K562 (cell line): ENCODE results near the gene ZNF275. TPM values are rescaled to one million over a fixed set of nuclear protein-coding genes. Genes with fewer than 3 reads are reported as not detected.

Source experiments
- ATAC-seq: fragments of 200-7000 bp; cut with Tn5 transposase; 3 replicates; pipeline ENCODE4 v1.9.1; 2020; ENCODE audit warnings: moderate library complexity
- BruUV-seq: library from RNA; stranded (reverse); fragments of 400-500 nt; replicated peaks from 2 replicates; lab custom pipeline; 2021; lab: Mats Ljungman, UMichigan
- CTCF ChIA-PET: fragments of 300-600 bp; formaldehyde crosslinking; extraction: SDS; loops from one replicate; lab custom pipeline; 2021; ENCODE audit warnings: low intra/inter-chr PET ratio; lab: Yijun Ruan, JAX
- POLR2A ChIA-PET: fragments of 300-600, 350-650 bp; sonication (Branson Sonifier 250); formaldehyde crosslinking; extraction: SDS; loops from one replicate; lab custom pipeline; 2021; ENCODE audit warnings: antibody characterized with exemption, inconsistent platforms; lab: Yijun Ruan, JAX
- DNase-seq, 4 experiments: peaks; one replicate each; pipeline versions ENCODE4 v3.0.0 to v3.0.0-alpha.2; 2011 to 2018; ENCODE audit warnings: low spot score in 3 of 4, mixed read lengths in 3 of 4; ENCODE audit errors: extremely low read depth in 1 of 4
- FAIRE-seq: peaks from 2 replicates; lab custom pipeline; 2011; peaks lifted over from hg19 to GRCh38; lab: Jason Lieb, UNC
- H2AFZ ChIP-seq: 2 replicates; pipeline ENCODE4 v1.6.0; 2011; ENCODE audit warnings: low read depth, low read length, control low read depth, inconsistent platforms
- H3K27ac ChIP-seq: fragments of 200-600 bp; 3 replicates; pipeline ENCODE4 v1.8.0; 2011; ENCODE audit warnings: low read depth, mild to moderate bottlenecking, control low read depth, inconsistent platforms, low read length, moderate library complexity, mixed read lengths; ENCODE audit errors: extremely low read depth
- H3K27me3 ChIP-seq, 2 experiments: fragments of 300-600 bp in 1 of 2; 2 replicates in 1 of 2; 3 replicates in 1 of 2; pipeline versions ENCODE4 v1.6.0 to v1.8.0; 2011; ENCODE audit warnings: inconsistent platforms in 2 of 2, low read length in 2 of 2, mild to moderate bottlenecking in 1 of 2, mixed read lengths in 1 of 2, moderate library complexity in 1 of 2; ENCODE audit not compliant: control insufficient read depth in 2 of 2, insufficient read depth in 2 of 2
- H3K36me3 ChIP-seq: fragments of 300-600 bp; 3 replicates; pipeline ENCODE4 v1.8.0; 2011; ENCODE audit warnings: mild to moderate bottlenecking, low read length, inconsistent platforms; ENCODE audit not compliant: control insufficient read depth, insufficient read depth
- H3K4me1 ChIP-seq, 2 experiments: fragments of 200-600 bp in 1 of 2; replicated peaks in 1 of 2; 2 replicates in 1 of 2; 3 replicates in 1 of 2; pipeline versions ENCODE4 v1.5.1 to v1.8.0; 2011; ENCODE audit warnings: inconsistent platforms in 2 of 2, low read length in 2 of 2, mild to moderate bottlenecking in 1 of 2, mixed read lengths in 1 of 2, moderate library complexity in 1 of 2; ENCODE audit not compliant: control insufficient read depth in 2 of 2, insufficient read depth in 2 of 2
- H3K4me2 ChIP-seq: 2 replicates; pipeline ENCODE4 v1.6.1; 2011; ENCODE audit warnings: low read length, control low read depth, inconsistent platforms, mixed read lengths; ENCODE audit not compliant: insufficient read depth
- H3K4me3 ChIP-seq: fragments of 200-600 bp; sonication (generic), shearing (Covaris generic); 2 replicates; pipeline ENCODE4 v1.5.1; 2016; ENCODE audit warnings: control low read depth, inconsistent platforms
- H3K79me2 ChIP-seq: fragments of 200-600 bp; 3 replicates; pipeline ENCODE4 v1.8.0; 2011; ENCODE audit warnings: low read length, inconsistent platforms; ENCODE audit not compliant: control insufficient read depth, insufficient read depth
- H3K9ac ChIP-seq, 2 experiments: 2 replicates each; pipeline versions ENCODE4 v1.6.0 to v1.6.1; 2011; ENCODE audit warnings: low read depth in 2 of 2, low read length in 2 of 2, control low read depth in 1 of 2, inconsistent platforms in 1 of 2, mild to moderate bottlenecking in 1 of 2, mixed read lengths in 1 of 2; ENCODE audit not compliant: insufficient read depth in 1 of 2
- H3K9me1 ChIP-seq: one replicate; pipeline ENCODE4 v1.6.0; 2011; ENCODE audit warnings: inconsistent platforms, mild to moderate bottlenecking, low read length, moderate library complexity; ENCODE audit not compliant: control insufficient read depth, insufficient read depth
- H3K9me3 ChIP-seq: replicated peaks from 2 replicates; pipeline ENCODE4 v1.5.1; 2011; ENCODE audit warnings: low read depth, low read length, inconsistent platforms; ENCODE audit not compliant: control insufficient read depth, insufficient read depth
- H4K20me1 ChIP-seq: replicated peaks from 2 replicates; pipeline ENCODE4 v1.6.1; 2011; ENCODE audit warnings: low read length, inconsistent platforms, mixed read lengths; ENCODE audit not compliant: control insufficient read depth, insufficient read depth
- CUX1 ChIP-seq: fragments of 200-800 bp; sonication (Bioruptor generic); IDR thresholded peaks from 2 replicates; pipeline ENCODE4 v1.6.1; 2016; ENCODE audit warnings: missing genetic modification characterization, missing compliant biosample characterization
- ETS1 ChIP-seq: conservative IDR thresholded peaks from 2 replicates; pipeline ENCODE4 v1.6.1; 2011; ENCODE audit warnings: low read depth, mild to moderate bottlenecking, low read length; ENCODE audit not compliant: control insufficient read depth
- MEIS2 ChIP-seq: fragments of 450-650 bp; IDR thresholded peaks from 2 replicates; pipeline ENCODE4 v1.6.1; 2014; ENCODE audit warnings: mild to moderate bottlenecking; ENCODE audit not compliant: partially characterized antibody
- TCF7L2 ChIP-seq: fragments of 150-350 bp; IDR thresholded peaks from 2 replicates; pipeline ENCODE4 v1.6.1; 2016; ENCODE audit warnings: low read depth, mild to moderate bottlenecking, low read length, moderate library complexity
- ZBTB1 ChIP-seq: sonication (generic); formaldehyde crosslinking; IDR thresholded peaks from 2 replicates; pipeline ENCODE4 v1.8.1; 2023; ENCODE audit warnings: missing genetic modification reagents, low read depth, mild to moderate bottlenecking, borderline replicate concordance
- ZNF511 ChIP-seq: sonication (generic); formaldehyde crosslinking; IDR thresholded peaks from 2 replicates; pipeline ENCODE4 v1.8.0; 2022; ENCODE audit warnings: mild to moderate bottlenecking, missing genetic modification reagents
- WGBS: fragments of 100-300 bp; shearing (Covaris generic); methylation state at CpG from one replicate; pipeline ENCODE4 v1.1.6; 2016; ENCODE audit warnings: low coverage, mixed read lengths; ENCODE audit not compliant: insufficient coverage; ENCODE audit errors: missing lambda C conversion rate; 5-methylcytosine and 5-hydroxymethylcytosine counted together
- in situ Hi-C: fragments of 300-500 bp; cut with MboI; formaldehyde crosslinking; loops from 4 replicates; pipeline ENCODE4 v1.15.0; 2018; ENCODE audit warnings: inconsistent platforms, mixed read lengths
- intact Hi-C: fragments of 100-400 bp; cut with micrococcal nuclease; formaldehyde crosslinking; loops from 2 replicates; pipeline ENCODE4 v1.14.2; 2022
- polyA plus RNA-seq, 8 experiments: library from polyadenylated mRNA; depleted of rRNA in 4 of 8; stranded (reverse) in 5 of 8; unstranded in 3 of 8; fragments of >200 nt; fragmentation: Nextera tagmentation in 2 of 8; fragmentation: Illumina TruSeq in 1 of 8; extraction: Ambion mirVana in 2 of 8; extraction: Trizol in 1 of 8; gene quantifications; 2 replicates each; pipeline versions ENCODE4 v1.2.1 to v1.2.3, GENCODE V29; 2011 to 2014; ENCODE audit warnings: inconsistent platforms in 1 of 8, missing spikeins in 1 of 8
- total RNA-seq, 7 experiments: library from RNA; depleted of rRNA in 6 of 7; stranded (reverse); fragments of >200 nt in 6 of 7; fragmentation: Illumina TruSeq in 2 of 7; extraction: Trizol in 2 of 7; gene quantifications; 2 replicates each; pipeline versions ENCODE4 v1.2.1 to v1.2.3, GENCODE V29; 2011 to 2021; ENCODE audit warnings: low replicate concordance in 1 of 7

The ZNF275 gene
- total and polyA plus RNA-seq, 9 of the 15 experiments (the other 6 are each of a cell fraction or from before 2014, with no cell fraction given) = 2.1 to 19.1 (median 12.0) TPM

- ChIA-PET CTCF (no interaction called here), POLR2A (no interaction called here)
- H3K9me3 ChIP-seq = peaks cover 6% of the 10 kb centered on the region; the same call in 1 of the 2 replicates
- no peak overlapping the region for H3K4me2 ChIP-seq
- in situ Hi-C loops (no loop called here), intact Hi-C loops (no loop called here)
- H3K4me3 ChIP-seq = no peak overlapping the region
- BruUV-seq = no TSS peak
- FAIRE-seq (no peak), DNase-seq (no peak), ATAC-seq (no peak)
- H3K27me3 ChIP-seq = no peaks in the 10 kb centered on the region; a peak in 1 of 5 replicates
- H3K79me2 ChIP-seq = no peaks in the 10 kb centered on the region
- no peak overlapping the region for H3K27ac ChIP-seq
- 54% methylated on average over 4 of the region's 4 CpGs for WGBS
- H3K4me1 ChIP-seq = peaks cover 33% of the 10 kb centered on the region in 2 experiments
- H3K9ac ChIP-seq = no peak overlapping the region
- peak; percentile 17 for TF ChIP-seq MEIS2
- no peak for TF ChIP-seq TCF7L2
- no peaks in the 10 kb centered on the region for H3K36me3 ChIP-seq
- no peak overlapping the region for H2AFZ ChIP-seq
- no peaks in the 10 kb centered on the region for H3K9me1 ChIP-seq
- H4K20me1 ChIP-seq = no peaks in the 10 kb centered on the region
Measured at GRCh38 chrX:153378607-153379006, 44.7 kb downstream of the ZNF275 start.

GRCh38 chrX:153379508-153379907 is 45.6 kb downstream of the ZNF275 start:
- Histone ChIP-seq H3K79me2 (no peaks in the 10 kb centered on the region), H3K27me3 (no peaks in the 10 kb centered on the region; a peak in 1 of 5 replicates), H3K4me2 (0 out of 2 replicates have a peak overlapping the region, but pooled peaks have one; percentile 18), H3K4me3 (no peak overlapping the region), H3K27ac (no peak overlapping the region), H3K9me1 (no peaks in the 10 kb centered on the region), H3K9me3 (peaks cover 6% of the 10 kb centered on the region; the same call in 1 of the 2 replicates), H3K9ac (peak overlapping the region in 1 of 2 experiments; percentile 23; a peak in 1 of 4 replicates), H3K4me1 (peaks cover 33% of the 10 kb centered on the region in 2 experiments), H2AFZ (no peak overlapping the region), H3K36me3 (no peaks in the 10 kb centered on the region), H4K20me1 (no peaks in the 10 kb centered on the region)
- DNase-seq (no peak), FAIRE-seq (no peak), ATAC-seq (no peak)
- CTCF ChIA-PET = no interaction called here
- WGBS = 83% methylated on average over 4 of the region's 9 CpGs
- intact Hi-C loops (no loop called here), in situ Hi-C loops (no loop called here)
- no TSS peak for BruUV-seq
- POLR2A ChIA-PET = no interaction called here
- no peak for TF ChIP-seq ZNF511
- no peak for TF ChIP-seq ETS1
- no peak for TF ChIP-seq CUX1 (CRISPR knock-in tag)
- no peak for TF ChIP-seq ZBTB1 (CRISPR knock-in tag)
